Measurements from ENCODE around the gene SPTBN4.
A peak's percentile ranks its signal among the peaks of the same experiment; 100 is the strongest.
"Not testable (repeated sequence)": the region's sequence is repeated elsewhere in the genome, so short reads cannot be mapped to it uniquely, and the experiment has no call there.

The SPTBN4 gene

GRCh38 chr19:40513741-40514315 lies 47.0 kb downstream of the SPTBN4 start:
- no peak overlapping the region for H3K27ac ChIP-seq (ENCODE audit: insufficient read depth, low read length, poor library complexity, severe bottlenecking)
- H3K9me3 ChIP-seq (ENCODE audit: control insufficient read depth, low read length): no peaks in the 10 kb centered on the region
- no peaks in the 10 kb centered on the region for H3K36me3 ChIP-seq (ENCODE audit: control insufficient read depth, insufficient read depth, low read length)
- DNase-seq: no peak
- H3K4me1 ChIP-seq (ENCODE audit: control insufficient read depth, insufficient read depth, low read length, poor library complexity, severe bottlenecking): peaks cover 5% of the 10 kb centered on the region
- peaks cover 5% of the 10 kb centered on the region for H3K27me3 ChIP-seq (replicated peaks; ENCODE audit: control insufficient read depth, insufficient read depth, low read length, poor library complexity, severe bottlenecking)
- H3K4me3 ChIP-seq (ENCODE audit: insufficient read depth, low read depth, low read length, poor library complexity, severe bottlenecking): no peak overlapping the region

- DNase-seq: no peak
Observed at GRCh38 chr19:40517248-40517647, 50.4 kb downstream of the SPTBN4 start.

GRCh38 chr19:40519352-40520322 lies 52.8 kb downstream of the SPTBN4 start:
- Histone ChIP-seq H3K4me3 (ENCODE audit: insufficient read depth, low read depth, low read length, poor library complexity, severe bottlenecking) (no peak overlapping the region), H3K36me3 (ENCODE audit: control insufficient read depth, insufficient read depth, low read length) (no peaks in the 10 kb centered on the region), H3K27me3 (replicated peaks; ENCODE audit: control insufficient read depth, insufficient read depth, low read length, poor library complexity, severe bottlenecking) (peaks cover 4% of the 10 kb centered on the region), H3K9me3 (ENCODE audit: control insufficient read depth, low read length) (no peaks in the 10 kb centered on the region), H3K27ac (ENCODE audit: insufficient read depth, low read length, poor library complexity, severe bottlenecking) (no peak overlapping the region), H3K4me1 (ENCODE audit: control insufficient read depth, insufficient read depth, low read length, poor library complexity, severe bottlenecking) (no peaks in the 10 kb centered on the region)
- DNase-seq: no peak

More at GRCh38 chr19:40517248-40517647, 50.4 kb downstream of the SPTBN4 start:
- Histone ChIP-seq H3K27me3 (replicated peaks; ENCODE audit: control insufficient read depth, insufficient read depth, low read length, poor library complexity, severe bottlenecking) (peaks cover 9% of the 10 kb centered on the region), H3K4me1 (ENCODE audit: control insufficient read depth, insufficient read depth, low read length, poor library complexity, severe bottlenecking) (peaks cover 5% of the 10 kb centered on the region), H3K36me3 (ENCODE audit: control insufficient read depth, insufficient read depth, low read length) (no peaks in the 10 kb centered on the region), H3K9me3 (ENCODE audit: control insufficient read depth, low read length) (no peaks in the 10 kb centered on the region), H3K4me3 (ENCODE audit: insufficient read depth, low read depth, low read length, poor library complexity, severe bottlenecking) (no peak overlapping the region), H3K27ac (ENCODE audit: insufficient read depth, low read length, poor library complexity, severe bottlenecking) (no peak overlapping the region)

GRCh38 chr19:40521276-40521675 lies 54.5 kb downstream of the SPTBN4 start:
- Histone ChIP-seq H3K36me3 (ENCODE audit: control insufficient read depth, insufficient read depth, low read length) (no peaks in the 10 kb centered on the region), H3K9me3 (ENCODE audit: control insufficient read depth, low read length) (no peaks in the 10 kb centered on the region), H3K4me3 (ENCODE audit: insufficient read depth, low read depth, low read length, poor library complexity, severe bottlenecking) (no peak overlapping the region), H3K27ac (ENCODE audit: insufficient read depth, low read length, poor library complexity, severe bottlenecking) (no peak overlapping the region), H3K4me1 (ENCODE audit: control insufficient read depth, insufficient read depth, low read length, poor library complexity, severe bottlenecking) (no peaks in the 10 kb centered on the region), H3K27me3 (replicated peaks; ENCODE audit: control insufficient read depth, insufficient read depth, low read length, poor library complexity, severe bottlenecking) (peaks cover 4% of the 10 kb centered on the region)
- DNase-seq: no peak

- not testable (repeated sequence) for H3K27me3 ChIP-seq (replicated peaks; ENCODE audit: control insufficient read depth, insufficient read depth, low read length, poor library complexity, severe bottlenecking); H3K36me3 ChIP-seq (ENCODE audit: control insufficient read depth, insufficient read depth, low read length); H3K27ac ChIP-seq (ENCODE audit: insufficient read depth, low read length, poor library complexity, severe bottlenecking); H3K9me3 ChIP-seq (ENCODE audit: control insufficient read depth, low read length); H3K4me3 ChIP-seq (ENCODE audit: insufficient read depth, low read depth, low read length, poor library complexity, severe bottlenecking); H3K4me1 ChIP-seq (ENCODE audit: control insufficient read depth, insufficient read depth, low read length, poor library complexity, severe bottlenecking); DNase-seq
Observed at GRCh38 chr19:40521900-40522299, 55.1 kb downstream of the SPTBN4 start.

- Histone ChIP-seq H3K9me3 (ENCODE audit: control insufficient read depth, low read length) (no peaks in the 10 kb centered on the region), H3K27ac (ENCODE audit: insufficient read depth, low read length, poor library complexity, severe bottlenecking) (no peak overlapping the region), H3K27me3 (replicated peaks; ENCODE audit: control insufficient read depth, insufficient read depth, low read length, poor library complexity, severe bottlenecking) (peaks cover 4% of the 10 kb centered on the region), H3K36me3 (ENCODE audit: control insufficient read depth, insufficient read depth, low read length) (no peaks in the 10 kb centered on the region), H3K4me3 (ENCODE audit: insufficient read depth, low read depth, low read length, poor library complexity, severe bottlenecking) (no peak overlapping the region), H3K4me1 (ENCODE audit: control insufficient read depth, insufficient read depth, low read length, poor library complexity, severe bottlenecking) (no peaks in the 10 kb centered on the region)
- DNase-seq: peak in 2 of 3 donors; percentile 8 to 14
Observed at GRCh38 chr19:40523322-40524047, 56.7 kb downstream of the SPTBN4 start.

- H3K9me3 ChIP-seq (ENCODE audit: control insufficient read depth, low read length): no peaks in the 10 kb centered on the region
- H3K4me1 ChIP-seq (ENCODE audit: control insufficient read depth, insufficient read depth, low read length, poor library complexity, severe bottlenecking): peaks cover 5% of the 10 kb centered on the region
- no peak overlapping the region for H3K27ac ChIP-seq (ENCODE audit: insufficient read depth, low read length, poor library complexity, severe bottlenecking)
- DNase-seq: no peak
- H3K4me3 ChIP-seq (ENCODE audit: insufficient read depth, low read depth, low read length, poor library complexity, severe bottlenecking): no peak overlapping the region
- H3K36me3 ChIP-seq (ENCODE audit: control insufficient read depth, insufficient read depth, low read length): no peaks in the 10 kb centered on the region
- H3K27me3 ChIP-seq (replicated peaks; ENCODE audit: control insufficient read depth, insufficient read depth, low read length, poor library complexity, severe bottlenecking): peaks cover 3% of the 10 kb centered on the region
Observed at GRCh38 chr19:40524133-40524549, 57.3 kb downstream of the SPTBN4 start.

- H3K4me3 ChIP-seq (ENCODE audit: insufficient read depth, low read depth, low read length, poor library complexity, severe bottlenecking): no peak overlapping the region
- H3K27ac ChIP-seq (ENCODE audit: insufficient read depth, low read length, poor library complexity, severe bottlenecking): no peak overlapping the region
- no peaks in the 10 kb centered on the region for H3K36me3 ChIP-seq (ENCODE audit: control insufficient read depth, insufficient read depth, low read length)
- H3K4me1 ChIP-seq (ENCODE audit: control insufficient read depth, insufficient read depth, low read length, poor library complexity, severe bottlenecking): peaks cover 10% of the 10 kb centered on the region
- no peak for DNase-seq
- H3K27me3 ChIP-seq (replicated peaks; ENCODE audit: control insufficient read depth, insufficient read depth, low read length, poor library complexity, severe bottlenecking): no peaks in the 10 kb centered on the region
- no peaks in the 10 kb centered on the region for H3K9me3 ChIP-seq (ENCODE audit: control insufficient read depth, low read length)
Observed at GRCh38 chr19:40524655-40525054, 57.9 kb downstream of the SPTBN4 start.

- H3K27me3 ChIP-seq (replicated peaks; ENCODE audit: control insufficient read depth, insufficient read depth, low read length, poor library complexity, severe bottlenecking): peaks cover 4% of the 10 kb centered on the region
- no peak for DNase-seq
- H3K36me3 ChIP-seq (ENCODE audit: control insufficient read depth, insufficient read depth, low read length): no peaks in the 10 kb centered on the region
- H3K9me3 ChIP-seq (ENCODE audit: control insufficient read depth, low read length): no peaks in the 10 kb centered on the region
- no peak overlapping the region for H3K27ac ChIP-seq (ENCODE audit: insufficient read depth, low read length, poor library complexity, severe bottlenecking)
- no peak overlapping the region for H3K4me3 ChIP-seq (ENCODE audit: insufficient read depth, low read depth, low read length, poor library complexity, severe bottlenecking)
- H3K4me1 ChIP-seq (ENCODE audit: control insufficient read depth, insufficient read depth, low read length, poor library complexity, severe bottlenecking): peaks cover 14% of the 10 kb centered on the region
Observed at GRCh38 chr19:40525234-40526051, 58.6 kb downstream of the SPTBN4 start.

All from effector memory CD4-positive, alpha-beta T cell (primary cell).